ENCODE results near the gene NCCRP1. TPM values are rescaled to one million over a fixed set of nuclear protein-coding genes. Genes with fewer than 3 reads are reported as not detected.

NCCRP1 gene
- total RNA-seq, 1 donor from 2014 or later: not detected

GRCh38 chr19:39197808-39198207 lies 1.0 kb downstream of the NCCRP1 start:
- DNase-seq (ENCODE audit: low spot score): no peak
- peaks cover 62% of the 10 kb centered on the region for H3K27me3 Mint-ChIP-seq (ENCODE audit: low read depth)
- TF ChIP-seq CTCF (IDR thresholded peaks at IDR 0.05): no peak
- no peak overlapping the region for H3K4me3 Mint-ChIP-seq (ENCODE audit: unreplicated experiment)
- H3K4me1 Mint-ChIP-seq (ENCODE audit: low read depth): peaks cover 12% of the 10 kb centered on the region
- no peak overlapping the region for H3K27ac Mint-ChIP-seq (ENCODE audit: unreplicated experiment)
- H3K9me3 Mint-ChIP-seq (ENCODE audit: low read depth): no peaks in the 10 kb centered on the region
- H3K36me3 Mint-ChIP-seq (ENCODE audit: low read depth): peaks cover 1% of the 10 kb centered on the region

GRCh38 chr19:39199025-39199424 lies 2.3 kb downstream of the NCCRP1 start:
- no peak overlapping the region for H3K27ac Mint-ChIP-seq (ENCODE audit: unreplicated experiment)
- H3K9me3 Mint-ChIP-seq (ENCODE audit: low read depth): no peaks in the 10 kb centered on the region
- TF ChIP-seq CTCF (IDR thresholded peaks at IDR 0.05): no peak
- peaks cover 8% of the 10 kb centered on the region for H3K4me1 Mint-ChIP-seq (ENCODE audit: low read depth)
- H3K36me3 Mint-ChIP-seq (ENCODE audit: low read depth): peaks cover 1% of the 10 kb centered on the region
- no peak for DNase-seq (ENCODE audit: low spot score)
- H3K4me3 Mint-ChIP-seq (ENCODE audit: unreplicated experiment): no peak overlapping the region
- peaks cover 59% of the 10 kb centered on the region for H3K27me3 Mint-ChIP-seq (ENCODE audit: low read depth)

- H3K27ac Mint-ChIP-seq (ENCODE audit: unreplicated experiment): no peak overlapping the region
These were observed 3.5 kb downstream of the NCCRP1 start for GRCh38 chr19:39200066-39200802.

GRCh38 chr19:39200803-39201115 lies 4.0 kb downstream of the NCCRP1 start:
- Mint-ChIP-seq H3K9me3 (ENCODE audit: low read depth) (no peaks in the 10 kb centered on the region), H3K4me1 (ENCODE audit: low read depth) (peaks cover 6% of the 10 kb centered on the region), H3K27me3 (ENCODE audit: low read depth) (peaks cover 48% of the 10 kb centered on the region), H3K27ac (ENCODE audit: unreplicated experiment) (no peak overlapping the region), H3K4me3 (ENCODE audit: unreplicated experiment) (no peak overlapping the region), H3K36me3 (ENCODE audit: low read depth) (peaks cover 1% of the 10 kb centered on the region)
- TF ChIP-seq CTCF (IDR thresholded peaks at IDR 0.05): no peak
- no peak for DNase-seq (ENCODE audit: low spot score)

More at GRCh38 chr19:39200066-39200802, 3.5 kb downstream of the NCCRP1 start:
- Mint-ChIP-seq H3K4me3 (ENCODE audit: unreplicated experiment) (no peak overlapping the region), H3K36me3 (ENCODE audit: low read depth) (peaks cover 1% of the 10 kb centered on the region), H3K9me3 (ENCODE audit: low read depth) (no peaks in the 10 kb centered on the region), H3K4me1 (ENCODE audit: low read depth) (peaks cover 6% of the 10 kb centered on the region), H3K27me3 (ENCODE audit: low read depth) (peaks cover 53% of the 10 kb centered on the region)
- no peak for TF ChIP-seq CTCF (IDR thresholded peaks at IDR 0.05)
- no peak for DNase-seq (ENCODE audit: low spot score)

- Mint-ChIP-seq H3K27ac (ENCODE audit: unreplicated experiment) (no peak overlapping the region), H3K27me3 (ENCODE audit: low read depth) (peaks cover 34% of the 10 kb centered on the region), H3K4me1 (ENCODE audit: low read depth) (no peaks in the 10 kb centered on the region)
These were observed 6.2 kb downstream of the NCCRP1 start for GRCh38 chr19:39202998-39203355.

More at GRCh38 chr19:39202998-39203355, 6.2 kb downstream of the NCCRP1 start:
- no peak for DNase-seq (ENCODE audit: low spot score)
- H3K36me3 Mint-ChIP-seq (ENCODE audit: low read depth): no peaks in the 10 kb centered on the region
- H3K4me3 Mint-ChIP-seq (ENCODE audit: unreplicated experiment): no peak overlapping the region
- no peak for TF ChIP-seq CTCF (IDR thresholded peaks at IDR 0.05)
- no peaks in the 10 kb centered on the region for H3K9me3 Mint-ChIP-seq (ENCODE audit: low read depth)

Measured in chondrocyte (in vitro differentiated cells).